ENCODE results near the gene CLDN17. TPM values are rescaled to one million over a fixed set of nuclear protein-coding genes. Genes with fewer than 3 reads are reported as not detected.

Gene CLDN17
- total and polyA plus RNA-seq, 2 of the 4 experiments (the other 2 are of a cell fraction) = not detected

DNA sequence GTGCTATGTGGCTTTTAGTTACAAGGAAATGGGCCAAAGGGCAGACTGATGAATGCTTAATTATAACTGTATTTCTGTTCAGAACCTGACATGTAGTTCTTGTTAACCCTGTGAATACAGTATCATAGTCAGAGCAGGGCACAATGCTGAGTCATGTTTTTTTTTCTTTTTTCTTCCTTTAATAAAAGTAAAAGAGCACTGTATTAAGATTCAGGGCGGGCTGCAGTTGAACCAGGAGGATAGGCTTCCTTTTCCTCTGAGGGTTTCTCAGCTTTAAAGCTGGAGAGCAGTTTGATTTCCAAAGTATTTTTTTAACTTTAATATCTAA lies 40.6 kb upstream of the CLDN17 start:
- TF ChIP-seq MAFK (IDR thresholded peaks at IDR 0.05; ENCODE audit: low read depth, low read length) (peak; percentile 57; the same call in 1 of the 2 replicates), POLR2A (IDR thresholded peaks at IDR 0.05; ENCODE audit: low read depth, low read length) (no peak), CEBPB (IDR thresholded peaks at IDR 0.05; ENCODE audit: low read depth, low read length) (no peak), NFE2L2 (IDR thresholded peaks at IDR 0.05; ENCODE audit: low read depth, low read length) (peak; percentile 75)
- TF ChIP-seq, protein P1, sequence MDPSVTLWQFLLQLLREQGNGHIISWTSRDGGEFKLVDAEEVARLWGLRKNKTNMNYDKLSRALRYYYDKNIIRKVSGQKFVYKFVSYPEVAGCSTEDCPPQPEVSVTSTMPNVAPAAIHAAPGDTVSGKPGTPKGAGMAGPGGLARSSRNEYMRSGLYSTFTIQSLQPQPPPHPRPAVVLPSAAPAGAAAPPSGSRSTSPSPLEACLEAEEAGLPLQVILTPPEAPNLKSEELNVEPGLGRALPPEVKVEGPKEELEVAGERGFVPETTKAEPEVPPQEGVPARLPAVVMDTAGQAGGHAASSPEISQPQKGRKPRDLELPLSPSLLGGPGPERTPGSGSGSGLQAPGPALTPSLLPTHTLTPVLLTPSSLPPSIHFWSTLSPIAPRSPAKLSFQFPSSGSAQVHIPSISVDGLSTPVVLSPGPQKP (IDR thresholded peaks at IDR 0.05; ENCODE audit: borderline replicate concordance, low read depth, low read length) = no peak
- TF ChIP-seq, protein P2, sequence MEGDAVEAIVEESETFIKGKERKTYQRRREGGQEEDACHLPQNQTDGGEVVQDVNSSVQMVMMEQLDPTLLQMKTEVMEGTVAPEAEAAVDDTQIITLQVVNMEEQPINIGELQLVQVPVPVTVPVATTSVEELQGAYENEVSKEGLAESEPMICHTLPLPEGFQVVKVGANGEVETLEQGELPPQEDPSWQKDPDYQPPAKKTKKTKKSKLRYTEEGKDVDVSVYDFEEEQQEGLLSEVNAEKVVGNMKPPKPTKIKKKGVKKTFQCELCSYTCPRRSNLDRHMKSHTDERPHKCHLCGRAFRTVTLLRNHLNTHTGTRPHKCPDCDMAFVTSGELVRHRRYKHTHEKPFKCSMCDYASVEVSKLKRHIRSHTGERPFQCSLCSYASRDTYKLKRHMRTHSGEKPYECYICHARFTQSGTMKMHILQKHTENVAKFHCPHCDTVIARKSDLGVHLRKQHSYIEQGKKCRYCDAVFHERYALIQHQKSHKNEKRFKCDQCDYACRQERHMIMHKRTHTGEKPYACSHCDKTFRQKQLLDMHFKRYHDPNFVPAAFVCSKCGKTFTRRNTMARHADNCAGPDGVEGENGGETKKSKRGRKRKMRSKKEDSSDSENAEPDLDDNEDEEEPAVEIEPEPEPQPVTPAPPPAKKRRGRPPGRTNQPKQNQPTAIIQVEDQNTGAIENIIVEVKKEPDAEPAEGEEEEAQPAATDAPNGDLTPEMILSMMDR (conservative IDR thresholded peaks at IDR 0.05; ENCODE audit: low read depth, low read length) = no peak
- TF ChIP-seq, protein P3, sequence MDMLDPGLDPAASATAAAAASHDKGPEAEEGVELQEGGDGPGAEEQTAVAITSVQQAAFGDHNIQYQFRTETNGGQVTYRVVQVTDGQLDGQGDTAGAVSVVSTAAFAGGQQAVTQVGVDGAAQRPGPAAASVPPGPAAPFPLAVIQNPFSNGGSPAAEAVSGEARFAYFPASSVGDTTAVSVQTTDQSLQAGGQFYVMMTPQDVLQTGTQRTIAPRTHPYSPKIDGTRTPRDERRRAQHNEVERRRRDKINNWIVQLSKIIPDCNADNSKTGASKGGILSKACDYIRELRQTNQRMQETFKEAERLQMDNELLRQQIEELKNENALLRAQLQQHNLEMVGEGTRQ (IDR thresholded peaks at IDR 0.05; ENCODE audit: low read depth, low read length) = no peak
- Histone ChIP-seq H3K18ac (ENCODE audit: low read depth, low read length) (no peak overlapping the region), H4K91ac (ENCODE audit: insufficient read depth, low read depth, low read length) (no peak overlapping the region), H3K4me3 (ENCODE audit: insufficient read depth, low read depth, low read length) (no peak overlapping the region), H3K23ac (ENCODE audit: low read depth, low read length) (no peak overlapping the region), H2AK5ac (ENCODE audit: low read depth, low read length) (no peak overlapping the region), H2BK20ac (ENCODE audit: low read depth, low read length) (no peak overlapping the region), H3K27ac (ENCODE audit: insufficient read depth, low read length) (no peak overlapping the region), H3K27me3 (ENCODE audit: control insufficient read depth, insufficient read depth, low read length) (no peaks in the 10 kb centered on the region), H3K9ac (ENCODE audit: low read depth, low read length) (no peak overlapping the region), H4K8ac (ENCODE audit: low read depth in 2 of 2, low read length in 2 of 2) (no peak overlapping the region), H3K9me3 (ENCODE audit: control insufficient read depth, insufficient read depth, low read length) (peaks cover 13% of the 10 kb centered on the region), H3K4me2 (ENCODE audit: low read depth, low read length) (no peak overlapping the region), H3K79me1 (ENCODE audit: low read depth in 1 of 2, low read length in 2 of 2) (no peaks in the 10 kb centered on the region), H4K20me1 (ENCODE audit: insufficient read depth, low read length) (no peaks in the 10 kb centered on the region), H2BK5ac (ENCODE audit: low read depth, low read length, poor library complexity, severe bottlenecking) (no peak overlapping the region), H4K5ac (ENCODE audit: low read depth, low read length) (no peak overlapping the region), H2BK120ac (ENCODE audit: low read depth, low read length) (no peak overlapping the region), H3K4me1 (ENCODE audit: control insufficient read depth, insufficient read depth, low read length) (no peaks in the 10 kb centered on the region), H2BK15ac (ENCODE audit: low read depth, low read length) (no peak overlapping the region), H3K9me1 (ENCODE audit: insufficient read depth, low read length) (no peaks in the 10 kb centered on the region), H2AK9ac (replicated peaks; ENCODE audit: low read depth, low read length, poor library complexity) (no peak overlapping the region), H3K4ac (ENCODE audit: low read depth, low read length) (no peak overlapping the region), H3K56ac (ENCODE audit: extremely low read depth, insufficient read depth, low read length) (no peak overlapping the region), H3K14ac (replicated peaks; ENCODE audit: low read depth, low read length) (no peak overlapping the region), H3K36me3 (ENCODE audit: control insufficient read depth, insufficient read depth, low read length) (no peaks in the 10 kb centered on the region), H2AFZ (replicated peaks; ENCODE audit: low read length, poor library complexity) (no peak overlapping the region)
- no CpG with 5 or more reads among the region's 1 CpG for WGBS, 2 experiments (ENCODE audit: extremely low coverage in 2 of 2, insufficient read length in 1 of 2)
- POLR2A ChIA-PET (ENCODE audit: unreplicated experiment) = no interaction called here
- in situ Hi-C loops (cut with MboI; ENCODE audit: low sequenced_read_pairs) (no loop called here), dilution Hi-C loops (cut with HindIII; ENCODE audit: low sequenced_read_pairs, unreplicated experiment) (no loop called here), intact Hi-C loops (cut with micrococcal nuclease) (no loop called here)
- ATAC-seq (ENCODE audit: low read depth) (no peak), DNase-seq (no peak)
- CTCF ChIA-PET = no interaction called here
- BruUV-seq (replicated peaks) = no TSS peak
